H1 (cell line): ENCODE results near the gene NMRAL1. TPM values are rescaled to one million over a fixed set of nuclear protein-coding genes. Genes with fewer than 3 reads are reported as not detected.

Experiments
- CTCF ChIA-PET: fragments of 300-600 bp; sonication (Branson Sonifier 250); formaldehyde crosslinking; loops from one replicate; lab custom pipeline; 2021; ENCODE audit not compliant: partially characterized antibody; lab: Charles Lee
- POLR2A ChIA-PET: fragments of 300-600 bp; sonication (Branson Sonifier 250); formaldehyde crosslinking; loops from one replicate; lab custom pipeline; 2021; ENCODE audit warnings: inconsistent platforms; ENCODE audit not compliant: partially characterized antibody; lab: Charles Lee
- DNase-seq, 2 experiments: peaks; one replicate each; pipeline versions ENCODE4 v3.0.0 to v3.0.0-alpha.2; 2010 to 2022; ENCODE audit warnings: low spot score in 2 of 2, low read depth in 1 of 2, mixed read lengths in 1 of 2
- FAIRE-seq: peaks from 2 replicates; lab custom pipeline; 2011; peaks lifted over from hg19 to GRCh38; lab: Jason Lieb, UNC
- H2AFZ ChIP-seq: 2 replicates; pipeline ENCODE4 v1.8.1; 2012; ENCODE audit warnings: low read length, inconsistent platforms
- H2AK5ac ChIP-seq: 2 replicates; pipeline ENCODE4 v1.6.1; 2013; ENCODE audit warnings: low read depth, low read length
- H2BK120ac ChIP-seq: replicated peaks from 2 replicates; pipeline ENCODE3; 2013; ENCODE audit warnings: low read depth, low read length, inconsistent platforms
- H2BK12ac ChIP-seq: 2 replicates; pipeline ENCODE4 v1.6.1; 2013; ENCODE audit warnings: low read depth, low read length
- H2BK15ac ChIP-seq: 2 replicates; pipeline ENCODE4 v1.6.1; 2013; ENCODE audit warnings: low read length
- H2BK20ac ChIP-seq: 2 replicates; pipeline ENCODE4 v1.6.1; 2013; ENCODE audit warnings: low read length
- H2BK5ac ChIP-seq: 2 replicates; pipeline ENCODE4 v1.6.1; 2013; ENCODE audit warnings: low read depth, low read length
- H3K14ac ChIP-seq: 2 replicates; pipeline ENCODE4 v1.6.1; 2013; ENCODE audit warnings: inconsistent platforms; ENCODE audit not compliant: insufficient read length
- H3K18ac ChIP-seq: 2 replicates; pipeline ENCODE4 v1.6.1; 2013; ENCODE audit warnings: low read length; ENCODE audit errors: extremely low read depth
- H3K23ac ChIP-seq: 2 replicates; pipeline ENCODE4 v1.6.1; 2013; ENCODE audit warnings: inconsistent platforms; ENCODE audit not compliant: insufficient read length
- H3K23me2 ChIP-seq: 2 replicates; pipeline ENCODE4 v1.6.1; 2013; ENCODE audit warnings: low read depth, low read length
- H3K27ac ChIP-seq: 2 replicates; pipeline ENCODE4 v1.6.1; 2011; ENCODE audit warnings: low read depth, low read length, inconsistent platforms
- H3K27me3 ChIP-seq, 4 experiments: replicated peaks in 1 of 4; 1 replicate in 1 of 4; 2 replicates in 3 of 4; pipeline versions ENCODE4 v1.6.1 to v1.8.1; 2011 to 2013; ENCODE audit warnings: low read length in 3 of 4, mild to moderate bottlenecking in 3 of 4, inconsistent platforms in 2 of 4, mixed read lengths in 2 of 4, moderate library complexity in 1 of 4; ENCODE audit not compliant: control insufficient read depth in 3 of 4, insufficient read depth in 3 of 4; ENCODE audit errors: extremely low read depth in 1 of 4
- H3K36me3 ChIP-seq, 4 experiments: 2 replicates each; pipeline versions ENCODE4 v1.6.1 to v1.8.1; 2011 to 2013; ENCODE audit warnings: mild to moderate bottlenecking in 4 of 4, low read length in 3 of 4, moderate library complexity in 2 of 4, control low read depth in 1 of 4, inconsistent platforms in 1 of 4; ENCODE audit not compliant: insufficient read depth in 4 of 4, control insufficient read depth in 2 of 4
- H3K4ac ChIP-seq: replicated peaks from 2 replicates; pipeline ENCODE3; 2013; ENCODE audit warnings: low read length, low read depth, mixed read lengths, inconsistent platforms; ENCODE audit not compliant: insufficient read length
- H3K4me1 ChIP-seq, 4 experiments: replicated peaks in 1 of 4; 1 replicate in 1 of 4; 2 replicates in 3 of 4; pipeline versions ENCODE4 v1.6.1 to v1.8.1; 2011 to 2013; ENCODE audit warnings: low read length in 3 of 4, inconsistent platforms in 2 of 4, mixed read lengths in 1 of 4; ENCODE audit not compliant: insufficient read depth in 4 of 4, control insufficient read depth in 3 of 4
- H3K4me2 ChIP-seq, 2 experiments: 2 replicates each; pipeline versions ENCODE4 v1.6.1 to v1.8.1; 2011 to 2013; ENCODE audit warnings: low read depth in 2 of 2, low read length in 2 of 2, control low read depth in 1 of 2, inconsistent platforms in 1 of 2, mild to moderate bottlenecking in 1 of 2; ENCODE audit not compliant: insufficient read depth in 1 of 2
- H3K4me3 ChIP-seq, 4 experiments: fragments of 200-600, 300-600 bp in 1 of 4; sonication (generic), shearing (Covaris generic), sonication (Bioruptor Twin) in 1 of 4; 2 replicates each; pipeline versions ENCODE4 v1.5.1 to v1.8.1; 2011 to 2016; ENCODE audit warnings: low read length in 4 of 4, low read depth in 3 of 4, control low read depth in 2 of 4, inconsistent platforms in 2 of 4, mild to moderate bottlenecking in 2 of 4, mixed read lengths in 1 of 4, moderate library complexity in 1 of 4; ENCODE audit not compliant: insufficient read depth in 2 of 4; ENCODE audit errors: extremely low read depth in 1 of 4
- H3K56ac ChIP-seq: replicated peaks from 2 replicates; pipeline ENCODE3; 2013; ENCODE audit warnings: low read depth, mild to moderate bottlenecking, mixed read lengths, low read length, inconsistent platforms; ENCODE audit not compliant: insufficient read length
- H3K79me1 ChIP-seq: 2 replicates; pipeline ENCODE4 v1.6.1; 2013; ENCODE audit warnings: low read depth, low read length, control low read depth
- H3K79me2 ChIP-seq, 2 experiments: 2 replicates each; pipeline versions ENCODE4 v1.6.1 to v1.8.1; 2012 to 2013; ENCODE audit warnings: low read length in 2 of 2, mild to moderate bottlenecking in 2 of 2, inconsistent platforms in 1 of 2; ENCODE audit not compliant: insufficient read depth in 2 of 2, control insufficient read depth in 1 of 2
- H3K9ac ChIP-seq, 4 experiments: replicated peaks in 1 of 4; 1 replicate in 1 of 4; 2 replicates in 3 of 4; pipeline versions ENCODE4 v1.6.1 to v1.8.1; 2011 to 2013; ENCODE audit warnings: low read depth in 3 of 4, low read length in 3 of 4, control low read depth in 2 of 4, mild to moderate bottlenecking in 2 of 4, moderate library complexity in 2 of 4, inconsistent platforms in 1 of 4; ENCODE audit errors: extremely low read depth in 1 of 4
- H3K9me3 ChIP-seq, 2 experiments: 2 replicates each; pipeline versions ENCODE4 v1.6.1 to v1.8.1; 2012 to 2013; ENCODE audit warnings: mild to moderate bottlenecking in 2 of 2, moderate library complexity in 2 of 2, control low read depth in 1 of 2, inconsistent platforms in 1 of 2, low read depth in 1 of 2, low read length in 1 of 2, mixed read lengths in 1 of 2; ENCODE audit not compliant: insufficient read depth in 2 of 2
- H4K20me1 ChIP-seq, 2 experiments: replicated peaks in 1 of 2; 2 replicates each; pipeline versions ENCODE3 to v1.8.1; 2011 to 2013; ENCODE audit warnings: inconsistent platforms in 2 of 2, low read length in 2 of 2, mild to moderate bottlenecking in 1 of 2; ENCODE audit not compliant: insufficient read depth in 2 of 2, control insufficient read depth in 1 of 2
- H4K5ac ChIP-seq: 2 replicates; pipeline ENCODE4 v1.6.1; 2013; ENCODE audit warnings: low read length, low read depth, mixed read lengths, inconsistent platforms; ENCODE audit not compliant: insufficient read length
- H4K8ac ChIP-seq: 2 replicates; pipeline ENCODE4 v1.8.0; 2013; ENCODE audit warnings: mild to moderate bottlenecking, moderate library complexity, low read length, inconsistent platforms; ENCODE audit not compliant: insufficient read depth; ENCODE audit errors: extremely low read depth
- H4K91ac ChIP-seq: replicated peaks from 2 replicates; pipeline ENCODE3; 2013; ENCODE audit warnings: low read length, mixed read lengths, inconsistent platforms; ENCODE audit not compliant: insufficient read length
- CTCF ChIP-seq, 3 experiments: IDR thresholded peaks; 1 replicate in 2 of 3; 2 replicates in 1 of 3; pipeline versions ENCODE4 v1.5.1 to v1.6.1; 2011; ENCODE audit warnings: low read length in 3 of 3, mild to moderate bottlenecking in 3 of 3, inconsistent platforms in 2 of 3, low read depth in 1 of 3, moderate library complexity in 1 of 3; ENCODE audit not compliant: insufficient read depth in 1 of 3; ENCODE audit errors: control extremely low read depth in 1 of 3
- EZH2 ChIP-seq: fragments of 200-600 bp; sonication (generic); IDR thresholded peaks from 2 replicates; pipeline ENCODE4 v1.7.1; 2012; ENCODE audit warnings: low read depth, mild to moderate bottlenecking, moderate library complexity, low read length, inconsistent platforms; ENCODE audit not compliant: severe bottlenecking
- HDAC6 ChIP-seq: IDR thresholded peaks from one replicate; pipeline ENCODE4 v1.7.1; 2012; ENCODE audit warnings: low read depth, mild to moderate bottlenecking, inconsistent platforms, low read length, moderate library complexity
- PHF8 ChIP-seq: fragments of 200-600 bp; sonication (generic); conservative IDR thresholded peaks from 2 replicates; pipeline ENCODE4 v1.7.1; 2012; ENCODE audit warnings: low read depth, mild to moderate bottlenecking, inconsistent platforms, low read length, moderate library complexity
- RAD21 ChIP-seq, 2 experiments: IDR thresholded peaks in 1 of 2; conservative IDR thresholded peaks in 1 of 2; 2 replicates each; pipeline ENCODE4 v1.6.1; 2011; ENCODE audit warnings: low read depth in 2 of 2, low read length in 2 of 2, improper control_type of control experiment in 1 of 2, inconsistent platforms in 1 of 2, mild to moderate bottlenecking in 1 of 2, moderate library complexity in 1 of 2
- SIN3A ChIP-seq, 2 experiments: IDR thresholded peaks in 1 of 2; conservative IDR thresholded peaks in 1 of 2; 2 replicates each; pipeline ENCODE4 v1.6.1; 2011 to 2012; ENCODE audit warnings: low read length in 2 of 2, improper control_type of control experiment in 1 of 2, low read depth in 1 of 2, mild to moderate bottlenecking in 1 of 2
- SP4 ChIP-seq: IDR thresholded peaks from 2 replicates; pipeline ENCODE4 v1.6.1; 2012; ENCODE audit warnings: low read length, inconsistent platforms
- TBP ChIP-seq: IDR thresholded peaks from 2 replicates; pipeline ENCODE4 v1.6.1; 2011; ENCODE audit warnings: low read depth, low read length, improper control_type of control experiment
- TCF12 ChIP-seq: IDR thresholded peaks from 2 replicates; pipeline ENCODE4 v1.6.1; 2011; ENCODE audit warnings: low read depth, mild to moderate bottlenecking, low read length
- TEAD4 ChIP-seq: IDR thresholded peaks from 2 replicates; pipeline ENCODE4 v1.6.1; 2012; ENCODE audit warnings: low read depth, low read length, inconsistent platforms, mixed read lengths
- WGBS, 2 experiments: shearing (Covaris generic) in 1 of 2; methylation state at CpG; one replicate each; pipeline versions ENCODE4 v1.1.6 to v1.1.7; 2013 to 2015; ENCODE audit warnings: low lambda C conversion rate in 2 of 2, mixed read lengths in 2 of 2, inconsistent platforms in 1 of 2, low coverage in 1 of 2, missing lambda C conversion rate in 1 of 2; ENCODE audit not compliant: insufficient replicate concordance in 2 of 2, insufficient coverage in 1 of 2, insufficient read length in 1 of 2; ENCODE audit errors: extremely low coverage in 1 of 2, missing lambda C conversion rate in 1 of 2; 5-methylcytosine and 5-hydroxymethylcytosine counted together
- polyA plus RNA-seq, 7 experiments: library from polyadenylated mRNA; depleted of rRNA in 3 of 7; stranded (reverse) in 5 of 7; unstranded in 2 of 7; fragments of >200 nt in 5 of 7; fragments of 200-250 nt in 2 of 7; gene quantifications; 1 replicate in 5 of 7; 2 replicates in 1 of 7; 4 replicates in 1 of 7; pipeline versions ENCODE4 v1.2.1 to v1.2.3, GENCODE V29; 2011 to 2013; ENCODE audit warnings: missing spikeins in 2 of 7, mixed read lengths in 2 of 7
- total RNA-seq: library from RNA; stranded (reverse); fragmentation: NEBNext Ultra II Directional; extraction: Animal tissue kit (Norgen Biotek cat#: 25700); gene quantifications from 2 replicates; pipeline ENCODE4 v1.2.1, GENCODE V29; 2021

NMRAL1 gene
- total and polyA plus RNA-seq, 2 of the 8 experiments (the other 6 are each of a cell fraction or from before 2014, with no cell fraction given), result 66.8 to 143 TPM

GRCh38 chr16:4498546-4499195 is 24.2 kb upstream of the NMRAL1 start:
- H3K14ac ChIP-seq, result no peak overlapping the region
- no peak overlapping the region for H2BK12ac ChIP-seq
- no peak overlapping the region for H4K91ac ChIP-seq
- no peak overlapping the region for H3K18ac ChIP-seq
- H3K79me2 ChIP-seq, result peaks cover 0 to 3% of the 10 kb centered on the region in 2 experiments; a peak in 1 of 4 replicates
- H3K23ac ChIP-seq, result no peak overlapping the region
- no peak overlapping the region for H4K8ac ChIP-seq
- H3K23me2 ChIP-seq, result no peaks in the 10 kb centered on the region
- H2BK15ac ChIP-seq, result no peak overlapping the region
- H3K4me1 ChIP-seq, result no peaks in the 10 kb centered on the region
- H3K27me3 ChIP-seq, result no peaks in the 10 kb centered on the region
- no peak overlapping the region for H3K9ac ChIP-seq
- H3K79me1 ChIP-seq, result no peaks in the 10 kb centered on the region; the same call in 1 of the 2 replicates
- FAIRE-seq, result no peak
- no peaks in the 10 kb centered on the region for H4K20me1 ChIP-seq
- H2BK5ac ChIP-seq, result no peak overlapping the region
- no peak overlapping the region for H3K56ac ChIP-seq
- H3K4me3 ChIP-seq, result no peak overlapping the region
- ChIA-PET POLR2A (interaction anchor here (0.9 kb wide), 2 partner anchors 12 to 25 kb away, joined by 3 read pairs; no protein-coding TSS in a partner anchor), CTCF (interaction anchor here (0.7 to 35.4 kb wide), 8 partner anchors 9 to 247 kb away, joined by 3 to 968 read pairs (median 4); partner anchors contain the start of genes C16orf96 and CDIP1)
- no peaks in the 10 kb centered on the region for H3K9me3 ChIP-seq
- H3K27ac ChIP-seq, result no peak overlapping the region
- H4K5ac ChIP-seq, result no peak overlapping the region
- H3K36me3 ChIP-seq, result no peaks in the 10 kb centered on the region; a peak in 1 of 8 replicates
- H2AK5ac ChIP-seq, result no peak overlapping the region
- no peak overlapping the region for H3K4me2 ChIP-seq
- no peak overlapping the region for H2BK120ac ChIP-seq
- no peak for DNase-seq
- H3K4ac ChIP-seq, result no peak overlapping the region
- no peak overlapping the region for H2BK20ac ChIP-seq
- no peak overlapping the region for H2AFZ ChIP-seq
- 87% methylated on average over 8 of the region's 8 CpGs; no CpG with 5 or more reads in 1 of the 2 experiments for WGBS, 2 experiments
- no peak for TF ChIP-seq SP4
- TF ChIP-seq HDAC6, result no peak
- no peak for TF ChIP-seq RAD21 (IDR thresholded peaks at IDR 0.05 in 1 of 2, conservative IDR thresholded peaks at IDR 0.05 in 1 of 2; ENCODE audit: low read depth in 2 of 2, low read length in 2 of 2)
- no peak for TF ChIP-seq PHF8
- no peak for TF ChIP-seq CTCF (IDR thresholded peaks at IDR 0.05; ENCODE audit: control extremely low read depth in 1 of 3, insufficient read depth in 1 of 3, low read depth in 1 of 3, low read length in 3 of 3)
- TF ChIP-seq TEAD4, result no peak
- TF ChIP-seq SIN3A (conservative IDR thresholded peaks at IDR 0.05 in 1 of 2, IDR thresholded peaks at IDR 0.05 in 1 of 2; ENCODE audit: low read depth in 1 of 2, low read length in 2 of 2), result no peak
- no peak for TF ChIP-seq TCF12
- no peak for TF ChIP-seq EZH2
- TF ChIP-seq TBP, result no peak
